HCT116 (cell line): ENCODE measurements around the gene KRT6A. TPM values are rescaled to one million over a fixed set of nuclear protein-coding genes. Genes with fewer than 3 reads are reported as not detected.

ENCODE experiments used
- ATAC-seq: fragments of 200-7000 bp; cut with Tn5 transposase; 2 replicates; pipeline ENCODE4 v1.9.1; 2020; ENCODE audit warnings: mild to moderate bottlenecking, moderate library complexity
- BruUV-seq: library from RNA; stranded (reverse); fragments of 400-500 nt; replicated peaks from 2 replicates; lab custom pipeline; 2021; lab: Mats Ljungman, UMichigan
- CTCF ChIA-PET: fragments of 300-600 bp; sonication (Branson Sonifier 250); formaldehyde crosslinking; loops from one replicate; lab custom pipeline; 2021; ENCODE audit warnings: antibody characterized with exemption; lab: Charles Lee
- POLR2A ChIA-PET: fragments of 300-600, 350-600 bp; sonication (Branson Sonifier 250); formaldehyde crosslinking; loops from one replicate; lab custom pipeline; 2021; ENCODE audit warnings: antibody characterized with exemption; lab: Charles Lee
- RAD21 ChIA-PET, 2 experiments: fragments of 300-600 bp; sonication (Branson Sonifier 250); formaldehyde crosslinking; loops; one replicate each; lab custom pipeline; 2023; ENCODE audit warnings: low total read pairs in 2 of 2; ENCODE audit not compliant: uncharacterized antibody in 2 of 2, unreplicated experiment in 2 of 2, low non-redundant PET in 1 of 2; lab: Charles Lee
- DNase-seq: peaks from one replicate; pipeline ENCODE4 v3.0.0-alpha.2; 2010; ENCODE audit warnings: low read depth, low spot score
- H2AFZ ChIP-seq: fragments of 200-600 bp; shearing (Covaris generic), sonication (generic); 2 replicates; pipeline ENCODE4 v1.6.1; 2017; ENCODE audit warnings: low read depth, mixed run types, mixed read lengths, antibody characterized with exemption, low read length; ENCODE audit not compliant: poor library complexity, severe bottlenecking
- H3K27ac ChIP-seq: 2 replicates; pipeline ENCODE4 v1.5.1; 2012; ENCODE audit warnings: low read depth, low read length
- H3K27me3 ChIP-seq: fragments of 200-600 bp; sonication (generic); 2 replicates; pipeline ENCODE4 v1.6.1; 2016; ENCODE audit warnings: mixed run types, low read length, mixed read lengths; ENCODE audit not compliant: insufficient read depth
- H3K36me3 ChIP-seq, 2 experiments: fragments of 200-500 bp in 1 of 2; fragments of 200-600 bp in 1 of 2; sonication (Bioruptor generic) in 1 of 2; sonication (generic) in 1 of 2; 2 replicates each; pipeline versions ENCODE4 v1.5.1 to v1.6.1; 2014 to 2016; ENCODE audit warnings: low read length in 2 of 2, inconsistent platforms in 1 of 2, mixed read lengths in 1 of 2, mixed run types in 1 of 2; ENCODE audit not compliant: insufficient read depth in 2 of 2, control insufficient read depth in 1 of 2
- H3K4me1 ChIP-seq, 2 experiments: fragments of 200-600 bp in 1 of 2; sonication (generic) in 1 of 2; 2 replicates each; pipeline versions ENCODE4 v1.5.1 to v1.6.1; 2012 to 2017; ENCODE audit warnings: low read length in 2 of 2, inconsistent platforms in 1 of 2, mild to moderate bottlenecking in 1 of 2, mixed read lengths in 1 of 2, mixed run types in 1 of 2, moderate library complexity in 1 of 2; ENCODE audit not compliant: insufficient read depth in 2 of 2, control insufficient read depth in 1 of 2
- H3K4me2 ChIP-seq: fragments of 200-600 bp; sonication (generic); 2 replicates; pipeline ENCODE4 v1.6.1; 2017; ENCODE audit warnings: mixed run types, low read length, mixed read lengths
- H3K4me3 ChIP-seq, 2 experiments: fragments of 200-600 bp in 1 of 2; sonication (generic) in 1 of 2; replicated peaks in 1 of 2; 2 replicates each; pipeline ENCODE4 v1.5.1; 2011 to 2016; ENCODE audit warnings: low read length in 2 of 2, control low read depth in 1 of 2, low read depth in 1 of 2, mild to moderate bottlenecking in 1 of 2, mixed read lengths in 1 of 2, mixed run types in 1 of 2
- H3K79me2 ChIP-seq: fragments of 200-600 bp; sonication (generic); 2 replicates; pipeline ENCODE4 v1.6.1; 2017; ENCODE audit warnings: mild to moderate bottlenecking, mixed run types, low read length, moderate library complexity, mixed read lengths; ENCODE audit not compliant: insufficient read depth
- H3K9ac ChIP-seq: fragments of 200-600 bp; sonication (generic); 2 replicates; pipeline ENCODE4 v1.6.1; 2016; ENCODE audit warnings: low read length, mixed read lengths
- H3K9me2 ChIP-seq: fragments of 200-600 bp; sonication (generic), shearing (Covaris generic); 2 replicates; pipeline ENCODE4 v1.6.1; 2017; ENCODE audit warnings: mixed run types, mild to moderate bottlenecking, moderate library complexity; ENCODE audit not compliant: insufficient read depth
- H3K9me3 ChIP-seq, 2 experiments: fragments of 200-500 bp in 1 of 2; fragments of 200-600 bp in 1 of 2; sonication (Bioruptor generic) in 1 of 2; sonication (generic) in 1 of 2; 2 replicates each; pipeline ENCODE4 v1.6.1; 2014 to 2017; ENCODE audit warnings: low read length in 2 of 2, mixed read lengths in 2 of 2, inconsistent platforms in 1 of 2, low read depth in 1 of 2, mild to moderate bottlenecking in 1 of 2, mixed run types in 1 of 2, moderate library complexity in 1 of 2; ENCODE audit not compliant: control insufficient read depth in 1 of 2, insufficient read depth in 1 of 2
- H4K20me1 ChIP-seq: fragments of 200-600 bp; sonication (generic), shearing (Covaris generic); 2 replicates; pipeline ENCODE4 v1.6.1; 2017; ENCODE audit warnings: mixed run types, mild to moderate bottlenecking, moderate library complexity; ENCODE audit not compliant: insufficient read depth
- CBX3 ChIP-seq: IDR thresholded peaks from 2 replicates; pipeline ENCODE4 v1.6.1; 2012; ENCODE audit warnings: low read depth
- CEBPB ChIP-seq: IDR thresholded peaks from 2 replicates; pipeline ENCODE4 v1.6.1; 2012; ENCODE audit warnings: low read depth
- ELF1 ChIP-seq: IDR thresholded peaks from 2 replicates; pipeline ENCODE4 v1.6.1; 2012; ENCODE audit warnings: low read depth, borderline replicate concordance
- EZH2 ChIP-seq: fragments of 200-600 bp; sonication (generic); IDR thresholded peaks from 2 replicates; pipeline ENCODE4 v1.6.1; 2017; ENCODE audit warnings: antibody characterized with exemption, mixed run types
- JUND ChIP-seq: IDR thresholded peaks from 2 replicates; pipeline ENCODE4 v1.6.1; 2012
- POLR2A ChIP-seq: IDR thresholded peaks from 2 replicates; pipeline ENCODE4 v1.7.0; 2011; ENCODE audit warnings: borderline replicate concordance; ENCODE audit not compliant: insufficient read depth, insufficient read length; ENCODE audit errors: extremely low read depth
- RAD21 ChIP-seq: IDR thresholded peaks from 2 replicates; pipeline ENCODE4 v1.6.1; 2012; ENCODE audit warnings: low read depth, mild to moderate bottlenecking
- SP1 ChIP-seq: IDR thresholded peaks from 2 replicates; pipeline ENCODE4 v1.6.1; 2012; ENCODE audit warnings: low read depth
- SRF ChIP-seq: IDR thresholded peaks from 2 replicates; pipeline ENCODE4 v1.6.1; 2012; ENCODE audit warnings: low read depth
- TCF7L2 ChIP-seq: IDR thresholded peaks from 2 replicates; pipeline ENCODE4 v1.7.0; 2011; ENCODE audit warnings: borderline replicate concordance, inconsistent platforms; ENCODE audit not compliant: insufficient read depth, insufficient read length; ENCODE audit errors: extremely low read depth
- YY1 ChIP-seq: IDR thresholded peaks from 2 replicates; pipeline ENCODE4 v1.6.1; 2011; ENCODE audit warnings: low read length, low read depth, moderate library complexity, mild to moderate bottlenecking; ENCODE audit not compliant: insufficient replicate concordance; ENCODE audit errors: extremely low read depth
- ZNF274 ChIP-seq: fragments of 200-500 bp; sonication (Bioruptor generic); IDR thresholded peaks from 2 replicates; pipeline ENCODE4 v1.6.1; 2014; ENCODE audit warnings: mild to moderate bottlenecking, low read depth, low read length, inconsistent platforms
- intact Hi-C: fragments of 100-400 bp; cut with micrococcal nuclease; formaldehyde crosslinking; loops from 2 replicates; pipeline ENCODE4 v1.10.0; 2022
- total RNA-seq: library from RNA; stranded (reverse); gene quantifications from one replicate; pipeline ENCODE4 v1.2.1, GENCODE V29; 2021; ENCODE audit not compliant: unreplicated experiment
- TF ChIP-seq, protein P1 (sequence below): IDR thresholded peaks from 2 replicates; pipeline ENCODE4 v1.6.1; 2011; ENCODE audit warnings: mild to moderate bottlenecking, low read length, moderate library complexity; ENCODE audit not compliant: insufficient replicate concordance; ENCODE audit errors: extremely low read depth
- TF ChIP-seq, protein P2 (sequence below): IDR thresholded peaks from 2 replicates; pipeline ENCODE4 v1.6.1; 2012
- TF ChIP-seq, protein P3 (sequence below): IDR thresholded peaks from 2 replicates; pipeline ENCODE4 v1.6.1; 2012
- TF ChIP-seq, protein P4 (sequence below): IDR thresholded peaks from 2 replicates; pipeline ENCODE4 v1.6.1; 2012; ENCODE audit warnings: low read depth

Gene KRT6A
- total RNA-seq, 1 experiment from 2014 or later: 0.66 TPM

DNA sequence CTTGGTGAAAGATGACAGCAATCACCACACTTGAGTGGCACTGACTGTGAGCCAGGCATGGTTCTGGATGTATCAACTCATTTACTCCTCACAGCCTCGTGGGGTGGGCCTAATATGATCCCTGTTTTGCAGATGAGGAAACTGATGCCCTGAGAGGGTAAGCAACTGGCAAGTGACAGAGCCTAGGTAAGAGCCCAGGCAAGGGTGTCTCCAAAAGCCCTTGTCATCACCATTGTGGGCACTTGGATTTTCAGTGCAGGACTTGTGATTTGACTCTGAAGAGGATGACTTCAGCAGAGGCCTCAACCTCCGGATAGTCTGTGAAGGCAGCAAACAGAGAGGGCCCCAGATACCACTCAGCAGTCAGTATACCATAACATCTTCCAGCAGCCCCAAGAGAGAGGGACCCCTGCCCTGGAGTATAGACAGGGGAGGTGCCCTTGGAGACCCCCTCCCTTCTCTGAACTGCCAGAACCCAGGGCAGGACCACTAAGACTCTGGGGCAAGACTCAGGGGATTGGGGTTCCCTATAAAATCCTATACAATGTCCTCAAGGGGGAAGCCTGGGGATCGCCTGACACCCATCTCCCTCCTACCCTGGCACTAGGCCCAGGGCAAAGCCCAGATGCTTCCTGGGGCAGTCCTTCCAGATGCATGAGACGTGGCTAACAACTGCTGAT is 34.2 kb upstream of the KRT6A start:
- ChIA-PET CTCF (no interaction called here), RAD21 (no interaction called here), POLR2A (no interaction called here)
- H2AFZ ChIP-seq: no peak overlapping the region
- H3K4me1 ChIP-seq: peaks cover 16 to 38% of the 10 kb centered on the region in 2 experiments
- H4K20me1 ChIP-seq: no peaks in the 10 kb centered on the region
- H3K4me3 ChIP-seq: no peak overlapping the region
- no peak overlapping the region for H3K4me2 ChIP-seq
- TF ChIP-seq JUND (no peak), YY1 (no peak), CBX3 (no peak), SRF (no peak), ZNF274 (no peak), POLR2A (no peak), RAD21 (no peak), CEBPB (no peak), ELF1 (no peak), SP1 (no peak), TCF7L2 (no peak), EZH2 (no peak)
- TF ChIP-seq, protein P1, sequence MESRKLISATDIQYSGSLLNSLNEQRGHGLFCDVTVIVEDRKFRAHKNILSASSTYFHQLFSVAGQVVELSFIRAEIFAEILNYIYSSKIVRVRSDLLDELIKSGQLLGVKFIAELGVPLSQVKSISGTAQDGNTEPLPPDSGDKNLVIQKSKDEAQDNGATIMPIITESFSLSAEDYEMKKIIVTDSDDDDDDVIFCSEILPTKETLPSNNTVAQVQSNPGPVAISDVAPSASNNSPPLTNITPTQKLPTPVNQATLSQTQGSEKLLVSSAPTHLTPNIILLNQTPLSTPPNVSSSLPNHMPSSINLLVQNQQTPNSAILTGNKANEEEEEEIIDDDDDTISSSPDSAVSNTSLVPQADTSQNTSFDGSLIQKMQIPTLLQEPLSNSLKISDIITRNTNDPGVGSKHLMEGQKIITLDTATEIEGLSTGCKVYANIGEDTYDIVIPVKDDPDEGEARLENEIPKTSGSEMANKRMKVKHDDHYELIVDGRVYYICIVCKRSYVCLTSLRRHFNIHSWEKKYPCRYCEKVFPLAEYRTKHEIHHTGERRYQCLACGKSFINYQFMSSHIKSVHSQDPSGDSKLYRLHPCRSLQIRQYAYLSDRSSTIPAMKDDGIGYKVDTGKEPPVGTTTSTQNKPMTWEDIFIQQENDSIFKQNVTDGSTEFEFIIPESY: no peak
- TF ChIP-seq, protein P2, sequence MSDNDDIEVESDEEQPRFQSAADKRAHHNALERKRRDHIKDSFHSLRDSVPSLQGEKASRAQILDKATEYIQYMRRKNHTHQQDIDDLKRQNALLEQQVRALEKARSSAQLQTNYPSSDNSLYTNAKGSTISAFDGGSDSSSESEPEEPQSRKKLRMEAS: no peak
- TF ChIP-seq, protein P3, sequence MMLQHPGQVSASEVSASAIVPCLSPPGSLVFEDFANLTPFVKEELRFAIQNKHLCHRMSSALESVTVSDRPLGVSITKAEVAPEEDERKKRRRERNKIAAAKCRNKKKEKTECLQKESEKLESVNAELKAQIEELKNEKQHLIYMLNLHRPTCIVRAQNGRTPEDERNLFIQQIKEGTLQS: no peak
- TF ChIP-seq, protein P4, sequence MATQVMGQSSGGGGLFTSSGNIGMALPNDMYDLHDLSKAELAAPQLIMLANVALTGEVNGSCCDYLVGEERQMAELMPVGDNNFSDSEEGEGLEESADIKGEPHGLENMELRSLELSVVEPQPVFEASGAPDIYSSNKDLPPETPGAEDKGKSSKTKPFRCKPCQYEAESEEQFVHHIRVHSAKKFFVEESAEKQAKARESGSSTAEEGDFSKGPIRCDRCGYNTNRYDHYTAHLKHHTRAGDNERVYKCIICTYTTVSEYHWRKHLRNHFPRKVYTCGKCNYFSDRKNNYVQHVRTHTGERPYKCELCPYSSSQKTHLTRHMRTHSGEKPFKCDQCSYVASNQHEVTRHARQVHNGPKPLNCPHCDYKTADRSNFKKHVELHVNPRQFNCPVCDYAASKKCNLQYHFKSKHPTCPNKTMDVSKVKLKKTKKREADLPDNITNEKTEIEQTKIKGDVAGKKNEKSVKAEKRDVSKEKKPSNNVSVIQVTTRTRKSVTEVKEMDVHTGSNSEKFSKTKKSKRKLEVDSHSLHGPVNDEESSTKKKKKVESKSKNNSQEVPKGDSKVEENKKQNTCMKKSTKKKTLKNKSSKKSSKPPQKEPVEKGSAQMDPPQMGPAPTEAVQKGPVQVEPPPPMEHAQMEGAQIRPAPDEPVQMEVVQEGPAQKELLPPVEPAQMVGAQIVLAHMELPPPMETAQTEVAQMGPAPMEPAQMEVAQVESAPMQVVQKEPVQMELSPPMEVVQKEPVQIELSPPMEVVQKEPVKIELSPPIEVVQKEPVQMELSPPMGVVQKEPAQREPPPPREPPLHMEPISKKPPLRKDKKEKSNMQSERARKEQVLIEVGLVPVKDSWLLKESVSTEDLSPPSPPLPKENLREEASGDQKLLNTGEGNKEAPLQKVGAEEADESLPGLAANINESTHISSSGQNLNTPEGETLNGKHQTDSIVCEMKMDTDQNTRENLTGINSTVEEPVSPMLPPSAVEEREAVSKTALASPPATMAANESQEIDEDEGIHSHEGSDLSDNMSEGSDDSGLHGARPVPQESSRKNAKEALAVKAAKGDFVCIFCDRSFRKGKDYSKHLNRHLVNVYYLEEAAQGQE: no peak
- no peak overlapping the region for H3K9ac ChIP-seq
- no peaks in the 10 kb centered on the region for H3K9me3 ChIP-seq
- intact Hi-C loops: no loop called here
- H3K9me2 ChIP-seq: no peaks in the 10 kb centered on the region
- DNase-seq (no peak), ATAC-seq (no peak)
- BruUV-seq: no TSS peak
- no peaks in the 10 kb centered on the region for H3K79me2 ChIP-seq
- no peak overlapping the region for H3K27ac ChIP-seq
- no peaks in the 10 kb centered on the region for H3K27me3 ChIP-seq
- H3K36me3 ChIP-seq: no peaks in the 10 kb centered on the region
